Measurements from ENCODE around the gene CEP350.
"Not testable (repeated sequence)": the region's sequence is repeated elsewhere in the genome, so short reads cannot be mapped to it uniquely, and the experiment has no call there.

CEP350 gene

DNA sequence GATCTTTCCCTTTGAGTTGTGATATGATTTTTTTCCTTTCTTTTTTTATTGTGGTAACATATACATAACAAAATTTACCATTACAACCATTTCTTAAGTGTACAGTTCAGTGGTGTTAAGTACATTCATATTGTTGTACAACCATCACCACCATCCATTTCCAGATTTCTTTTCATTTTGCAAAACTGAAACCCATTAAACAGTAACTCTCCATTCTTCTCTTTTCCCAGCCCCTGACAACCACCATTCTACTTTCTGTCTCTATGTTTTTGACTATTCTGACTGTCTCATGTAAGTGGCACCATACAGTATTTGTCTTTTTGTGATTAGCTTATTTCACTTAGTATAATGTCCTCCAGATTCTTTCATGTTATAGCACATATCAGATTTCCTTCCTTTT, 30.3 kb downstream of the CEP350 start:
- DNase-seq (ENCODE audit: low spot score): no peak

DNA sequence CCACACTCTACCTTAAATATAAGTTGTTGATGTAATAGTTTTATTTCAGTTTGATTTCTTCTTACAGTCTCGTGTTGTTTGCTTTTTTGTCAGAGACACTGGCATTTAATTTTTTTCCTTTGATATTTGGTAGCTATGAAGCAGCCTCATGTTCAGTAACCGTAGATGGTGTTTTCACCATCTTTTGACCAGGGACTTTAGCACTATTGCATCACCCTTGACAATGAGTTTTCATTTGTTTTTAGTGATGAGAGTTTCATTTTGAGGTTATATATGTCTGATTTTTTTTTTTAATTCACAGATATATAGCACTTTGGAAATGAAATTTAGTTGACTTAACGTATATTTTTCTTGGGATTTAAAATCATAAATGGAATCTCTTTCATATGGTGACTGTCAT, 36.2 kb downstream of the CEP350 start:
- DNase-seq (ENCODE audit: low spot score): no peak

DNA sequence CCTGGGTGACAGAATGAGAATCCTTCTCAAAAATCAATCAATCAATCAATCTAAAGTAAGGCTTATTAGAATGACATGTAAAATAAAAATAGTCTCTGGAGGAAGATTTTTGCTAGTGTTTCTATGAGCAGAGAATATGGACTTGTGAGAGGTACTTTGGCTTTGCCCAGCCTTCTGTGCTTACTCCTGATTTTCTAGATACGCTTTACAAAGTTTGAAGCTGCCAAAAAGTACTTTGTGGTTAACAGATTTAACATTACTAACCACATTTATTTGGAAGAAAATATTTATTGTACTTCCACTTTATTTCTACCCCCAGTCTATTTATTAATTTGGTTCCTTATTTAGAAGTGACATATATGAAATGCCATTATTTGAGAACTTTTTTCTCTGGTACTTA, 41.0 kb downstream of the CEP350 start:
- no peak for DNase-seq (ENCODE audit: low spot score)

DNA sequence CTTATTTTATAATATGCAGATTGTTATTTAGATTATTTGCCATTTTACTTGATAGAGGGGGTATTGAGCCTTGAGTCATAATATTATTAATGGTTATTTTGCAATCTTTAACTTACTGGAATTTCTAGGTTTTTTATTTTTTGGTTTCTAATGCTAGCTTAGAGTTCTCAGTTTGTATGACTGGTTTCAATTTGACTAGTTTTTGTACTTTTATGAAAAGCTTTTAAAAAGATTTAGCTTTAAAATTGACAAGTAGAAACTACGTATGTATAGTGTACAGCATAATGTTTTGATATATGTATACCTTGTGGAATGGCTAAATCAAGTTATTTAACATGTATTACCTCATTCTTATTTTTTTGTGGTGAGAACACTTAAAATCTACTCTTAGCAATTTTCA, 41.5 kb downstream of the CEP350 start:
- DNase-seq (ENCODE audit: low spot score): no peak

DNA sequence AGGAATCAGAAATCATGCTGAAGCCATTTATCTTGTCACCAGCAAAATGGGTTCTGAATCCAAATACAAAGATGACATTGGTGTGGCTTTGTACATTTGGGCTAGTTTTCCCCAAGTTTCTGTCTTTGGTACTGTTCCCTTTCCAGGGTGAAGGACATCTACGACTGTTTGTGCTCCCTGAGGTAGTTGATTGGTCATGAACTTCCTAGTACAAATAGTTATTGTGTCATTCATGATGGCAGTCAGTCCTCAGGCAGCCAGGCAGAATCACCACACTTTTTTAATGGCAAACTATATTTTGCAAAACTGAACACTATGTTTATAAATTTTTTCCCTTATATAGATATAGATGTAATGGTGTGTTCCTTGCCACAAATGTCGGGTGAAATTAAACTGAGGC, 46.0 kb downstream of the CEP350 start:
- DNase-seq (ENCODE audit: low spot score): no peak

DNA sequence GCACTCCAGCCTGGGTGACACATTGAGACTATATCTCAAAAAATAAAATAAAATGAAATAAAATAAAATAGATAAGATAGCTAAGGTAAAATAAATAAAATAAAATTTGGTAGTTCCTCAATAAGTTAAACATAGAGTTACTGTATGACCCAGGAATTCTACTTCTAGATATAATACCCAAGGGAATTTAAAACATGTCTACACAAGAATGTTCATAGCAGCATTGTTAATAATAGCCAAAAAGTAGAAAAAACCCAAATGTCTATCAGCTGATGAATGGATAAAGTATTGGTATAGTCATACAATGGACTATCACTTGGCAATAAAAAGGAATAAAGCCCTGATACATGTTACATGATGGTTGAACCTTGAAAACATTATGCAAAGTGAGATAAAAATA, 47.8 kb downstream of the CEP350 start:
- no peak for DNase-seq (ENCODE audit: low spot score)

DNA sequence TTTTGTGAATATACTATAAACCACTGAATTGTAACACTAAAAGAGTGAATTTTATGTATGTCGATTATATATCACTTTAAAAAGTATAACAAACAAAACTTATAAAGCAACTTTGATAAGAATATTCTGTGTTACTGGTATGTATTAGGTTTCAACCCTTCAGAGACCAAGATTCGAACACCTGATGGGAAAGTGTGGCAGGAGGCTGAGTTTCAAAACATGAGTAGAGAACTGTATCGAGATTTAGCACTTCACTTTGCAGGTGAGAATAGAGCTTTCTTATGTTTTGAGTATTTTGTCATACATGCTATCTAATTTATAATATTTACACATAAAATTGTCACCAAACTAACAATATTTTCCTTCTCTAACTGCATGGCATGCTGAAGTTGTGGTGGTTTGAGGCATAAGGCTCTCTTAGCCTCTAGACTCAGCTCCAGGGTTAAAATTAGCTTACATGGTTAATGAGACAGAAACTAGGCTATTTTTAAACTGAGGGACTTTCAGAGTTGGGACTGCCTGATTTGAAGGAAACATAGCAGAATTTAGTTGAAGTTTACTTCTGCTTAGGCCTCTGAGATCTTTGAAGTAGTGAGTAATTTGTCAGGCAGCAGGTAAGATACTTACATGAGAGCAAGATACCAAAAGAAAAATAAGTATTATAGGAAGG, 48.6 kb downstream of the CEP350 start:
- DNase-seq (ENCODE audit: low spot score): no peak

DNA sequence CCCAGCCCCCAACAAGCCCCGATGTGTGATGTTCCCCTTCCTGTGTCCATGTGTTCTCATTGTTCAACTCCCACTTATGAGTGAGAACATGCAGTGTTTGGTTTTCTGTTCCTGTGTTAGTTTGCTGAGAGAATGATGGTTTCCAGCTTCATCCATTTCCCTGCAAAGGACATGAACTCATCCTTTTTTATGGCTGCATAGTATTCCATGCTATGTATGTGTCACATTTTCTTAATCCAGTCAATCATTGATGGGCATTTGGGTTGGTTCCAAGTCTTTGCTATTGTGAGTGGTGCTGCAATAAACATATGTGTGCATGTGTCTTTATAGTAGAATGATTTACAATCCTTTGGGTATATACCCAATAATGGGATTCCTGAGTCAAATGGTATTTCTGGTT, 52.2 kb downstream of the CEP350 start:
- DNase-seq (ENCODE audit: low spot score): not testable (repeated sequence)

DNA sequence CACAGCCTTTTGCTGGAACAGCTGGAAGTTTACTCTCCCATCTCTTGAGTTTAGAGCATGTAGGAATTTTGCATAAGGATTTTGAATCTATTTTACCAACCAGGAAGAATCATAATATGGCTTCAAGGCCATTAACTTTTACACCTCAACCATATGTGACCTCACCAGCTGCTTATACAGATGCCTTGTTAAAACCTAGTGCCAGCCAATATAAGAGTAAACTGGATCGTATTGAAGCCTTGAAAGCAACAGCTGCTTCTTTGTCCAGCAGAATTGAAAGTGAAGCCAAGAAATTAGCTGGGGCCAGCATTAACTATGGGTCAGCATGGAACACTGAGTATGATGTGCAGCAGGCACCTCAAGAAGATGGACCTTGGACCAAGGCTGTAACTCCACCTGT, 65.4 kb downstream of the CEP350 start:
- no peak for DNase-seq (ENCODE audit: low spot score)

DNA sequence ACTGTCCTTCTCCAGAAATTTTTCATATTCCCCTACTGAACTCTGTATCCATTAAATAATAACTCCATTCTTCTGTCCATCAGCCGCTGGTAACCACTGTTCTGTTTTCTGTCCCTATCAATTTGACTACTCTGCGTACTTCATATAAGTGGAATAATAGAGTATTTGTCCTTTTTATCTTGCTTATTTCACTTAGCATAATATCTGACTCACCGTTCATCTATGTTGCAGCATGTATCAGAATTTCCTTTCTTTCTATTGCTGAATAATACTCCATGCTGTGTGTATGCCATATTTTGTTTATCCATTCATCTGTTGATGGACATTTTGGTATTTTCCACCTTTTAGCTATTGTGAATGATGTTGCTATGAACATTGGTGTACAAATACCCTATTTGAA, 71.9 kb downstream of the CEP350 start:
- no peak for DNase-seq (ENCODE audit: low spot score)

DNA sequence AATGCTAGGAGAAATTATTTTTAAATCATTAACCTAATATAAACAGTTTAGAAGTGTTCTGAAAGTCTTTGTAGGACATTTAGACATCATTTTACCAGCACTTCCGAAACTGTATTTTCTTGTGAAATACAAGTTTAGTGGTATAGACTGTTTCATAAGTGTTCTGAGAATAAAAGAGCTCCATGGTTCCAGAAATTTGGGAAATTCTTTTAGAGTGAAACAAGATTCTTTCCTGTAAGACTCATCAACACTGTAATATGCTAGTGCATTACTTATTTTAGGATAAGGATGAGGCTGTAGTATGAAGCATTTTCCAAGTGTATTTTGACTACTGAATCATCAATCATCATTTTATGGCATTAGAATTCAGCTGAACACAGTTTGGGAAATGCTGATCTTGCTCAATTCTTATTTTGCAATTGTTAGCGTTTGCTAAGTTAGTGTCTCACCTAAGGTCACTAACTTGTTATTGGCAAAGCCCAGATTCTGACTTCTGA, 73.4 kb downstream of the CEP350 start:
- DNase-seq (ENCODE audit: low spot score): no peak

DNA sequence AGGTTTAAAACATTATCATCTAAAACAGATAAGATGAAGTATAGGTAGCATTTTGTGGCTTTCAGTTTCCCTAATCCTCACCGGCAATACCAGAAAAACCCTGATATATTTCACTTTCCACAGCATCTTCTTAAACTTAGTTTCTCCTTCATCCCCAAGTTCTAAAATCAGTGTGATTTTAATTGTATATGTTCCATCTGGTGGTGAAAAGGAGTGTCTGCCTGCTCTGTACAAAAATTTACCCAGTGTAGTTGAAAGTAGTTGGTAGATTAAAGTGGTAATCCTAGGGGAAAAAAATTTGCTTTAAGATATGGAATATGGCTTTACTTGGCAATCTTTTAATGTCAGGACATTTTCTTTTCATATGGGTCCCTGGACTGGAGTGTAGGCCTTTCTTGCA, 74.3 kb downstream of the CEP350 start:
- no peak for DNase-seq (ENCODE audit: low spot score)

DNA sequence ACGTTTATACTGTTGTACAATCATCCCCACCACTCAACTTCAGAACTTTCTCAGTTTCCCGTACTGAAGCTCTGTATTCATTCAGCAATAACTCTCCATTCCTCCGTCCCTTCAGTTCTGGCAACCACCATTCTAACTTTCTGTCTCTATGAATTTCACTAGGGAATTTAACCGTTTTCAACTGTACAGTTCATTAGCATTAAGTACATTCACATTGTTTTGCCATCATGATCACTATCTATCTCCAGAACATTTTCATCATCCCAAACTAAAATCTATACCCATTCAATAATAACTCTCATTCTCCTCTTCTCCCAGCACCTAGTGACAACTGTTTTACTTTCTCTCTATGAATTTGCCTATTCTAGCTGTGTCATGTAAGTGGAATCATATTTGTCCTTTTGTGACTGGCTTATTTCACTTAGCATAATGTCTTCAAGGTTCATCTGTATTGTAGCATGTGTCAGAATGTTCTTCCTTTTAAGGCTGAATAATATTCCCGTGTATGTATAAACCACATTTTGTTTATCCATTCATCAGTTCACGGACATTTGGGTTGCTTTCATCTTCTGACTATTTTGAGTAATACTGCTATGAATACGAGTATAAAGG, 75.0 kb downstream of the CEP350 start:
- no peak for DNase-seq (ENCODE audit: low spot score)

DNA sequence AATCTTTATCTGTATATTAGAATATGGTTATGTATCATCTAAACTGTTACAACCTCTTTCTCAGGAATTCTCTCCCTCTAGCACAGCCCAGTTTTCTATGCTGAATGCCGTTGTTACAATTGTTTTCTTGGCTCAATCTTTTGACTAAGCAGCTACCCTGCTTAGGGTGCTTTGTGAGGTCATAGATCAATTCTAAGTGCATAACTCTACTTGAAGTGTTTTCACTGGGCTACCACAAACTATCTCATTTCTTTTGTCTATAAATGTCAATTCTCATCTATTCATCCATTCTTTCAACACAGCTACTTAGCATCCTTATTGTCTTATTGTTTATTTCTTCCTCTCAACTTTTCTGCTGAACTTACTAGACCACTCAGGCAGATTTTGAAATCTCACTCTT, 77.1 kb downstream of the CEP350 start:
- no peak for DNase-seq (ENCODE audit: low spot score)

DNA sequence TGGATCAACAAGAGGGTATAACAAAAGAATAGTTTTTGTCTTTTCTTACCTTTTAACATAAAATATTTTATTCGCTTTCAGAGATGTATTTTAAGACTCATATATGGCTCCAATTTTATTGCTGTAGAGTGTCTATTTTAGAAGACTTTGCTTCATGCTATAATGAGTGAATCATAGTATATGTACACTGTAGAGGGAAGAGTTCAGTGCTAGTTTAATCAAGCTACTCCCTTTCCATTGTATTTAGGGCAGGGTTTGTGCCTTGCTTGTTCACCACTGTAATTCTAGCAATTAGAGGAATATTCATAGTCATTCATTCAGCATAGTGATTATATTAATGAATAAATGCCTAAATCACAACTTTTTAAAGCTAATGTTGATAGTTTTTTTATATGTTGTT, 78.8 kb downstream of the CEP350 start:
- DNase-seq (ENCODE audit: low spot score): no peak

DNA sequence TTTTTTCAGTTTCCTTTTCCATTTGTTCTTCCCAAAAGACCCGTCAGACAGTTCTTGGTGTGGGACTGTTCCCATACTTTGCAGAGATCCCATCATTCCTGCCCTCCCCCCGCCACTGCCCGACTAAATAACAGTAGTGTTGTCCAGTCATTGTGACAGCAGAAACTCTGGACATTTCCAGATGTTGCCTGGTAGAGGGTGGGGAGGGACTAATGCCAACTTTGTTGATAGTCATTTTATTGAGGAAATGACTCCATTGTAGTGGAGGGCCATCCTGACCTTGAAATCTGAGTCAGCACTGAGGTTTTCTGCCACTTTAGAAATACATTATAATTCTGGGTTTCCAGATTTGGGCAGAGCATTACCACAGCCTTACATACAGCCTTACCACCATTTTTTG, 85.4 kb downstream of the CEP350 start:
- DNase-seq (ENCODE audit: low spot score): no peak

DNA sequence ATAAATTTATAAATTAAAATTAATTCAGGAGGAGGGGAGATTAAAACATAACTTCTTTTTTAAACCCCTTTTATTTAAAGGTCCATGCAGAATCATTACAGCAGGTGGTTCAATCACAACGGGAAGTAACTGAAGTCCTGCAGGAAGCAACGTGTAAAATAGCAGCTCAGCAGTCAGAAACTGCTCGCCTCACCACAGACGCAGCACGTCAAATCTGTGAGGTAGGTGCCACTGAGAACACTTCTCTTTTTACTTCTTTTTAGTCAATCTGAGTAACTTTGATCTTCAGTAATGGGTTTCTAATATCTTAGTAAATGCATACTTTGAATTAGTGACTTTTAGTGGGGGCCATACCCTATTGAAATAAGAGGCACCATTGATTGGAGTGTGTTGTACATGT, 87.0 kb downstream of the CEP350 start:
- DNase-seq (ENCODE audit: low spot score): no peak

DNA sequence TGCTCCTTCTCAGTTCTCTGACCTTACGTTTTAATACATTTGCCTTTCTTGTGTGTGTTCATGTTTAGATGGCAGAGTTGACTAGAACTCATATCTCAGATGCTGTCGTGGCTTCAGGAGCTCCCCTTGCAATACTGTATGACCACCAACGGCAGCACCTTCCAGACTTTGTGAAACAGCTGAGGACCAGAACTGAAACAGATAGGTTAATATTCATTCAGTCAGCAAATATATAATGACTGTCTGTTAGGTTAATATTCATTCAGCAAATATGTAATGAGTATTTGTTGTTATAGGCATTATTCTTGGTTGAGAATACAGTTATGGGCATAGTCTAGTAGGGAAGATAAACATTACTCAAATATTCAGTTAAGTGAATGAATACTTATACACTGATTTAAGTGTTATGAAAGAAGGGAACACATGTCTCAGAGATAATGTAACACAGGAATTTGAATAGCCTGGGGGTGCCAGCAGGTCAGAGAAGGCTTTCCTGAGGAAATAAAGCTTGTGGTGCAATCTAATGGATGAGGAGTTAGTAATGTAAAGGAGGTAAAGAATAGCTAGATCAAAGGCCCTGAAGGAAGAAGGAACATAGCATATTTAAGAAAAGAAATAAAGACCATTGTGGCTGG, 88.5 kb downstream of the CEP350 start:
- DNase-seq (ENCODE audit: low spot score): no peak

DNA sequence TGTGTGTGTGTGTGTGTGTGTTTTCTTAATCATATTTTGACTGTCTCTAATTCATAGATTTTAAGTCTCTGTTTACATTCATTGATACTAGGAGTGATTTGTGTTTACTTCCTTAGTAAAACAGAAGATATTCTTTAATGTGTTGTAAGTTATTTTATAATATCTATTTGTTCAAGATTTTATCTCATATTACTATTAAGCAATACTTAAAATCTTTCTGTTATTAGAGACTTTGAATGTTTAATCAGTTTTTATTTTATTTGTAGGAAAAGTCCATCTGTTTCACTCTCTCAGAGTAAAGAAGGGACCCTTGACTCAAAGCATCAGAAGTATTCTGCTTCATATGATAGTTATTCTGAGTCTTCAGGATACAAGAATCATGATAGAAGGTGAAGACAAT, 89.2 kb downstream of the CEP350 start:
- no peak for DNase-seq (ENCODE audit: low spot score)

DNA sequence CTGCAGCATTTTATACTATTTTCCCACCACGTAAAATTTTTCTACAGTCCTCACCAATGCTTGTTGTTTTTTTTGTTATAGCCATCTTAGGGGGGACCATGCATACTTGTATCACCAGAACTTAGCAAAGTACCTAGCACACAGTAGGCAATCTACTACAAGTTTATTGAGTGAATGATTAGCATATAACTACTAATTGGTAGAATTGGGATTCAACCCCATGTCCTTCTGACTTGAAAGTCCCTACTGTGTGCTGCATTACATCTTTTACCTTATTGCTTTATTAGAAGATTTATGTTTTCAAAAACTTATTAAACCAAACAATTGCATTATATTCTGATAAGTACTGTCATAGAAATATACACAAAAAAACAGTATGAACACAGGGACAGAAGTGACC, 92.1 kb downstream of the CEP350 start:
- DNase-seq (ENCODE audit: low spot score): no peak

DNA sequence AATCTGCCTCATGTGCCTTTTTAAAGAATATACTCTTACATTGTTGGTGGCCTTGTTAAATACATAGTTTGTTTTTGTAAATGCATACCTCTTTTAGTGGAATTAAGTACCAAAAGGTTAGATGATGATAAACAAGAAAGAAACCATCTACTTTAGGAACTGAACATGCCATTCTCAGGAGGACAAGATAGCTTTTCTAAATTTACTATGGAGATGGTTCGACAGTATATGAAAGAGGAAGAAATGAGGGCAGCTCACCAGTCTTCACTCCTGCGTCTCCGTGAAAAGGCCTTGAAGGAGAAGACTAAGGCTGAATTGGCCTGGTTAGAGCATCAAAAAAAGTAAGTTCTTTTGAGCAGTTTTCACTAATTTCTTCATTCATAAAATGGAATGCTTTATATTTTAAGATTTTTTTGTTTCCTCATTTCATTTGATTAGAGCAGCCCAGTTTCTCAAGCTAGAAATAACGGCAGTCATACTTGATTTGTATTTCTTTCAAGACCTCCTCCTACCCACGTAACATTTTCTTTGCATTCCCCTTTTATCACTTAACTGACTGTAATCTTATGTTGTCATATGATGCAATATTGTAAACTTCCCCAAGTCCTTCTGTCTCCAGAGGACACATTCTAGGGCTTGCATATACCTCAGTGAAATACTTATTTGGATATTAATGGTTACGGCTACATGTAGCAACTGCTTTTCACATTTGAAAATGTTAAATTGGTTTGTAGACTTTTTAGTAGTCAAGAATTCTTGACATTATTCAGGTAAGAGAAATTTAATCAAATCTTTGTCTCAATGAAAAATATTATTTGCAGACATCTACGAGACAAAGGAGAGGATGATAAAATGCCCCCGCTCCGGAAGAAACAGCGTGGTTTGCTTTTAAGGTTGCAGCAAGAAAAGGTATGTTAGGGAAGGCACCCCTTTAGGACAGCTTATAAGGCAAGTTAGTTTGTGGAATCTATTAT, 99.3 kb downstream of the CEP350 start:
- DNase-seq (ENCODE audit: low spot score): no peak

DNA sequence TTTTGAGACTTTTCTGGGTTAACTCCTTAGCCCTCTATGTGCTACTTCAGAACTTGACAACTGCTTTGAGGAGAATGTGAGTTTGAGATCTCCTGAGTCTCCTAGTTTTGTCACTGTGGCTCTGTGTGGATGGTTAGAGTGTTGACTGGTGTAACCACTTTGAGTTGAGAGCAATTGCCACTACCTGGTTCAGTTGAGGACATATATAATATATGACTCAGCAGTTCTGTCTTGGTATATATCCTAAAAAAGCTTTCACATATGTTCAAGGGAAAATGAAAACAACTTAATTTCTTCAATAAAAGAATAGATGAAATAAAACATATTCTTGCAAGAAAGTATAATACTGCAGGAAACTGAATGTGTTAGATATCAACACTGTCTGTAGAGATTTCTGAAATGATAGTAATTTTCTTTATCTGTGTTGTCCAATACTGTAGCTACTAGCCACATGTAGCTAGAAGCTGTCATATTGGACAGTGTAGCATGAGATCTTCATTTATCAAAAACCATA, 103.3 kb downstream of the CEP350 start:
- no peak for DNase-seq (ENCODE audit: low spot score)
